K562 (cell line): ENCODE results near the gene FOXJ1. TPM values are rescaled to one million over a fixed set of nuclear protein-coding genes. Genes with fewer than 3 reads are reported as not detected.

Source experiments
- ATAC-seq: fragments of 200-7000 bp; cut with Tn5 transposase; 3 replicates; pipeline ENCODE4 v1.9.1; 2020; ENCODE audit warnings: moderate library complexity
- BruUV-seq: library from RNA; stranded (reverse); fragments of 400-500 nt; replicated peaks from 2 replicates; lab custom pipeline; 2021; lab: Mats Ljungman, UMichigan
- CTCF ChIA-PET: fragments of 300-600 bp; formaldehyde crosslinking; extraction: SDS; loops from one replicate; lab custom pipeline; 2021; ENCODE audit warnings: low intra/inter-chr PET ratio; lab: Yijun Ruan, JAX
- POLR2A ChIA-PET: fragments of 300-600, 350-650 bp; sonication (Branson Sonifier 250); formaldehyde crosslinking; extraction: SDS; loops from one replicate; lab custom pipeline; 2021; ENCODE audit warnings: antibody characterized with exemption, inconsistent platforms; lab: Yijun Ruan, JAX
- DNase-seq, 4 experiments: peaks; one replicate each; pipeline versions ENCODE4 v3.0.0 to v3.0.0-alpha.2; 2011 to 2018; ENCODE audit warnings: low spot score in 3 of 4, mixed read lengths in 3 of 4; ENCODE audit errors: extremely low read depth in 1 of 4
- FAIRE-seq: peaks from 2 replicates; lab custom pipeline; 2011; peaks lifted over from hg19 to GRCh38; lab: Jason Lieb, UNC
- H2AFZ ChIP-seq: 2 replicates; pipeline ENCODE4 v1.6.0; 2011; ENCODE audit warnings: low read depth, low read length, control low read depth, inconsistent platforms
- H3K27ac ChIP-seq: fragments of 200-600 bp; 3 replicates; pipeline ENCODE4 v1.8.0; 2011; ENCODE audit warnings: low read depth, mild to moderate bottlenecking, control low read depth, inconsistent platforms, low read length, moderate library complexity, mixed read lengths; ENCODE audit errors: extremely low read depth
- H3K27me3 ChIP-seq, 2 experiments: fragments of 300-600 bp in 1 of 2; 2 replicates in 1 of 2; 3 replicates in 1 of 2; pipeline versions ENCODE4 v1.6.0 to v1.8.0; 2011; ENCODE audit warnings: inconsistent platforms in 2 of 2, low read length in 2 of 2, mild to moderate bottlenecking in 1 of 2, mixed read lengths in 1 of 2, moderate library complexity in 1 of 2; ENCODE audit not compliant: control insufficient read depth in 2 of 2, insufficient read depth in 2 of 2
- H3K36me3 ChIP-seq: fragments of 300-600 bp; 3 replicates; pipeline ENCODE4 v1.8.0; 2011; ENCODE audit warnings: mild to moderate bottlenecking, low read length, inconsistent platforms; ENCODE audit not compliant: control insufficient read depth, insufficient read depth
- H3K4me1 ChIP-seq, 2 experiments: fragments of 200-600 bp in 1 of 2; replicated peaks in 1 of 2; 2 replicates in 1 of 2; 3 replicates in 1 of 2; pipeline versions ENCODE4 v1.5.1 to v1.8.0; 2011; ENCODE audit warnings: inconsistent platforms in 2 of 2, low read length in 2 of 2, mild to moderate bottlenecking in 1 of 2, mixed read lengths in 1 of 2, moderate library complexity in 1 of 2; ENCODE audit not compliant: control insufficient read depth in 2 of 2, insufficient read depth in 2 of 2
- H3K4me2 ChIP-seq: 2 replicates; pipeline ENCODE4 v1.6.1; 2011; ENCODE audit warnings: low read length, control low read depth, inconsistent platforms, mixed read lengths; ENCODE audit not compliant: insufficient read depth
- H3K4me3 ChIP-seq: fragments of 200-600 bp; sonication (generic), shearing (Covaris generic); 2 replicates; pipeline ENCODE4 v1.5.1; 2016; ENCODE audit warnings: control low read depth, inconsistent platforms
- H3K79me2 ChIP-seq: fragments of 200-600 bp; 3 replicates; pipeline ENCODE4 v1.8.0; 2011; ENCODE audit warnings: low read length, inconsistent platforms; ENCODE audit not compliant: control insufficient read depth, insufficient read depth
- H3K9ac ChIP-seq, 2 experiments: 2 replicates each; pipeline versions ENCODE4 v1.6.0 to v1.6.1; 2011; ENCODE audit warnings: low read depth in 2 of 2, low read length in 2 of 2, control low read depth in 1 of 2, inconsistent platforms in 1 of 2, mild to moderate bottlenecking in 1 of 2, mixed read lengths in 1 of 2; ENCODE audit not compliant: insufficient read depth in 1 of 2
- H3K9me1 ChIP-seq: one replicate; pipeline ENCODE4 v1.6.0; 2011; ENCODE audit warnings: inconsistent platforms, mild to moderate bottlenecking, low read length, moderate library complexity; ENCODE audit not compliant: control insufficient read depth, insufficient read depth
- H3K9me3 ChIP-seq: replicated peaks from 2 replicates; pipeline ENCODE4 v1.5.1; 2011; ENCODE audit warnings: low read depth, low read length, inconsistent platforms; ENCODE audit not compliant: control insufficient read depth, insufficient read depth
- H4K20me1 ChIP-seq: replicated peaks from 2 replicates; pipeline ENCODE4 v1.6.1; 2011; ENCODE audit warnings: low read length, inconsistent platforms, mixed read lengths; ENCODE audit not compliant: control insufficient read depth, insufficient read depth
- ATF6 ChIP-seq: sonication (generic); formaldehyde crosslinking; IDR thresholded peaks from 2 replicates; pipeline ENCODE4 v1.4.0; 2020; ENCODE audit warnings: mild to moderate bottlenecking, missing genetic modification reagents
- CHD1 ChIP-seq: fragments of 200-600 bp; sonication (generic); IDR thresholded peaks from one replicate; pipeline ENCODE4 v1.6.1; 2012; ENCODE audit warnings: mild to moderate bottlenecking, moderate library complexity, low read length, inconsistent platforms
- ELF1 ChIP-seq: fragments of 200-800 bp; sonication (Bioruptor generic); IDR thresholded peaks from 2 replicates; pipeline ENCODE4 v1.6.1; 2016; ENCODE audit warnings: missing genetic modification characterization, missing compliant biosample characterization
- EZH2 ChIP-seq: IDR thresholded peaks from 2 replicates; pipeline ENCODE4 v1.6.1; 2012; ENCODE audit warnings: low read depth, mild to moderate bottlenecking, inconsistent platforms, low read length, borderline replicate concordance
- PATZ1 ChIP-seq: fragments of 250-450 bp; sonication (Bioruptor Pico); IDR thresholded peaks from 2 replicates; pipeline ENCODE4 v1.5.0; 2020; ENCODE audit warnings: mild to moderate bottlenecking, borderline replicate concordance
- POLR2G ChIP-seq: fragments of 200-400 bp; formaldehyde crosslinking; IDR thresholded peaks from 2 replicates; pipeline ENCODE4 v1.6.1; 2017; ENCODE audit warnings: low read depth, mild to moderate bottlenecking, antibody characterized with exemption, low read length, moderate library complexity
- SMARCA4 ChIP-seq: fragments of 450-650 bp; IDR thresholded peaks from 2 replicates; pipeline ENCODE4 v1.6.1; 2016
- SMARCA5 ChIP-seq: fragments of 450-650 bp; IDR thresholded peaks from 2 replicates; pipeline ENCODE4 v1.6.1; 2016
- SMARCB1 ChIP-seq: IDR thresholded peaks from 2 replicates; pipeline ENCODE4 v1.6.1; 2011; ENCODE audit warnings: improper control_type of control experiment, low read depth; ENCODE audit not compliant: insufficient read length
- THRB ChIP-seq: fragments of 450-650 bp; formaldehyde crosslinking; conservative IDR thresholded peaks from 2 replicates; pipeline ENCODE4 v1.4.0; 2022; ENCODE audit warnings: mild to moderate bottlenecking, missing genetic modification characterization
- USF2 ChIP-seq: sonication (generic); formaldehyde crosslinking; IDR thresholded peaks from 2 replicates; pipeline ENCODE4 v1.5.0; 2020; ENCODE audit warnings: missing genetic modification reagents
- ZNF639 ChIP-seq, 2 experiments: fragments of 200-800 bp in 1 of 2; sonication (Bioruptor generic) in 1 of 2; sonication (generic) in 1 of 2; formaldehyde crosslinking in 1 of 2; IDR thresholded peaks in 1 of 2; conservative IDR thresholded peaks in 1 of 2; 2 replicates each; pipeline versions ENCODE4 v1.5.0 to v1.6.1; 2016 to 2020; ENCODE audit warnings: missing compliant biosample characterization in 1 of 2, missing genetic modification characterization in 1 of 2, missing genetic modification reagents in 1 of 2
- WGBS: fragments of 100-300 bp; shearing (Covaris generic); methylation state at CpG from one replicate; pipeline ENCODE4 v1.1.6; 2016; ENCODE audit warnings: low coverage, mixed read lengths; ENCODE audit not compliant: insufficient coverage; ENCODE audit errors: missing lambda C conversion rate; 5-methylcytosine and 5-hydroxymethylcytosine counted together
- in situ Hi-C: fragments of 300-500 bp; cut with MboI; formaldehyde crosslinking; loops from 4 replicates; pipeline ENCODE4 v1.15.0; 2018; ENCODE audit warnings: inconsistent platforms, mixed read lengths
- intact Hi-C: fragments of 100-400 bp; cut with micrococcal nuclease; formaldehyde crosslinking; loops from 2 replicates; pipeline ENCODE4 v1.14.2; 2022
- polyA plus RNA-seq, 8 experiments: library from polyadenylated mRNA; depleted of rRNA in 4 of 8; stranded (reverse) in 5 of 8; unstranded in 3 of 8; fragments of >200 nt; fragmentation: Nextera tagmentation in 2 of 8; fragmentation: Illumina TruSeq in 1 of 8; extraction: Ambion mirVana in 2 of 8; extraction: Trizol in 1 of 8; gene quantifications; 2 replicates each; pipeline versions ENCODE4 v1.2.1 to v1.2.3, GENCODE V29; 2011 to 2014; ENCODE audit warnings: inconsistent platforms in 1 of 8, missing spikeins in 1 of 8
- total RNA-seq, 7 experiments: library from RNA; depleted of rRNA in 6 of 7; stranded (reverse); fragments of >200 nt in 6 of 7; fragmentation: Illumina TruSeq in 2 of 7; extraction: Trizol in 2 of 7; gene quantifications; 2 replicates each; pipeline versions ENCODE4 v1.2.1 to v1.2.3, GENCODE V29; 2011 to 2021; ENCODE audit warnings: low replicate concordance in 1 of 7

The FOXJ1 gene
- total and polyA plus RNA-seq, 9 of the 15 experiments (the other 6 are each of a cell fraction or from before 2014, with no cell fraction given): 0.07 TPM; not detected in 8

GRCh38 chr17:76156662-76156991 is 15.6 kb upstream of the FOXJ1 start (continued):
- no peak for TF ChIP-seq SMARCB1
- TF ChIP-seq CHD1: no peak
- TF ChIP-seq EZH2: no peak
- TF ChIP-seq USF2 (CRISPR knock-in tag): no peak
- no peak for TF ChIP-seq SMARCA5
- no peak for TF ChIP-seq ZNF639 (CRISPR knock-in tag; conservative IDR thresholded peaks at IDR 0.05 in 1 of 2, IDR thresholded peaks at IDR 0.05 in 1 of 2)
- TF ChIP-seq, all 486 proteins: peak for 0

GRCh38 chr17:76155988-76156661 is 15.1 kb upstream of the FOXJ1 start:
- ChIA-PET POLR2A (interaction anchor here (0.8 to 3.9 kb wide), 5 partner anchors 11 to 113 kb away, joined by 3 to 28 read pairs (median 6); partner anchors contain the start of gene FOXJ1), CTCF (no interaction called here)
- Histone ChIP-seq H3K9me3 (no peaks in the 10 kb centered on the region), H2AFZ (no peak overlapping the region), H3K27me3 (no peaks in the 10 kb centered on the region), H3K4me3 (no peak overlapping the region), H3K4me2 (no peak overlapping the region), H3K9ac (no peak overlapping the region), H3K4me1 (no peaks in the 10 kb centered on the region; a peak in 1 of 5 replicates), H3K36me3 (peaks cover 83% of the 10 kb centered on the region), H3K79me2 (no peaks in the 10 kb centered on the region), H4K20me1 (no peaks in the 10 kb centered on the region), H3K27ac (no peak overlapping the region), H3K9me1 (no peaks in the 10 kb centered on the region)
- intact Hi-C loops (no loop called here), in situ Hi-C loops (no loop called here)
- ATAC-seq (no peak), FAIRE-seq (no peak), DNase-seq (no peak)
- 84% methylated on average over 12 of the region's 13 CpGs for WGBS
- no TSS peak for BruUV-seq
- no peak for TF ChIP-seq POLR2G
- TF ChIP-seq THRB: no peak
- TF ChIP-seq PATZ1: no peak
- TF ChIP-seq ATF6 (CRISPR knock-in tag): no peak
- TF ChIP-seq SMARCA4: no peak
- TF ChIP-seq ELF1 (tag): no peak
